Muscle layer of colon (tissue), 2 donors: ENCODE measurements around the gene ADCY7.

Experiments
- H3K27ac ChIP-seq: one replicate; pipeline ENCODE4 v1.7.0; 2013; ENCODE audit warnings: low read depth, mild to moderate bottlenecking, low read length, moderate library complexity
- H3K27me3 ChIP-seq, 2 donors: one replicate each; pipeline ENCODE4 v1.7.0; 2013; ENCODE audit warnings: low read length in 2 of 2, mild to moderate bottlenecking in 2 of 2; ENCODE audit not compliant: insufficient read depth in 2 of 2, control insufficient read depth in 1 of 2
- H3K36me3 ChIP-seq: one replicate; pipeline ENCODE4 v1.7.0; 2013; ENCODE audit warnings: mild to moderate bottlenecking, low read length; ENCODE audit not compliant: insufficient read depth
- H3K4me1 ChIP-seq: one replicate; pipeline ENCODE4 v1.7.0; 2013; ENCODE audit warnings: mild to moderate bottlenecking, low read length; ENCODE audit not compliant: insufficient read depth
- H3K4me3 ChIP-seq, 2 donors: one replicate each; pipeline ENCODE4 v1.7.0; 2013; ENCODE audit warnings: low read length in 2 of 2, low read depth in 1 of 2, mild to moderate bottlenecking in 1 of 2, moderate library complexity in 1 of 2
- H3K9ac ChIP-seq: one replicate; pipeline ENCODE4 v1.7.0; 2013; ENCODE audit warnings: low read length
- H3K9me3 ChIP-seq: one replicate; pipeline ENCODE4 v1.7.0; 2013; ENCODE audit warnings: mild to moderate bottlenecking, low read length
- donor health status: abdominal sarcoma.
- donor health status: Adenocarcinoma of cecum.

The ADCY7 gene

DNA sequence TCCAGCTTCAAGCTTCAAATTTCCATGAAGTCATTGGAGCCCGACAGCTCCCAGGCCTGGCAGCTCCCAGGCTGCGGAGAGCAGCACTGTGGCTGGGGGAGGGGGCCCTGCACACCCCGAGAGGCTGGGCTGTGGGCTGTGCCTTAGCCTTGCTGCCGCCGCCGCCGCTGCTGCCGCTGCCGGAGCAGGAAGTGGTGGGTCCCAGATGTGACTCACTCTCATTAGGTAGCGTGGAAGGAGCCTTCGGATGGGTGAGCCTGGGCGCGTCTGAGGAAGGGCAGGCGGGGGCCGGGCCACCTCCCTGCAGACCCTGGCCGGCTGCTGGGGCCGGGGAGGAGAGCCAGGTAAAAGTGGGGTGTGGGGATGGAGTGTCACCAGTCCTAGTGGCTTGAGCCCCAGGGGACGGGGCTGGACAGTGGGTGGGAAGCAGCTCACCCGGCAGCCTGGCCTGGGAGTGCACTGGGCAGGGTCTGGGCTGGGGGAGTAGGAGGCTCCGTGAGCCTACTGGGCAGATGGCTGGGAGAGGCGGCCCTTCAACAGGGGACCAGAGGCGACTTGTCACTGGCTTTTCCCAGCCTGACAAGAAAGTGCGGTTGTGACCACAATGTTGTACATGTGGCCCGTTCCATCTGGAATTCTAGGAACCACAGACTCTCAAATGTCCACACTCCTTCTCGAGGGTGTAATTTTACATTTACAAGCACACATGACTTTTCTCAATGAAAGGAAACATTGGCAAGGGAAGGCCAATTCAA, at the start of gene ADCY7:
TSS of gene ADCY7 (plus strand) at position 215 of the 755 bp plus-strand sequence. CDS start 21,629 bp downstream, outside the sequence.
- no peak within 1 kb of the TSS for H3K4me3 ChIP-seq
- H3K36me3 ChIP-seq, result no peaks in the 10 kb centered on the region
- H3K9me3 ChIP-seq, result no peaks in the 10 kb centered on the region
- H3K27ac ChIP-seq, result no peak within 1 kb of the TSS
- no peak within 1 kb of the TSS for H3K9ac ChIP-seq
- no peaks in the 10 kb centered on the region for H3K4me1 ChIP-seq
- H3K27me3 ChIP-seq, result no peaks in the 10 kb centered on the region

DNA sequence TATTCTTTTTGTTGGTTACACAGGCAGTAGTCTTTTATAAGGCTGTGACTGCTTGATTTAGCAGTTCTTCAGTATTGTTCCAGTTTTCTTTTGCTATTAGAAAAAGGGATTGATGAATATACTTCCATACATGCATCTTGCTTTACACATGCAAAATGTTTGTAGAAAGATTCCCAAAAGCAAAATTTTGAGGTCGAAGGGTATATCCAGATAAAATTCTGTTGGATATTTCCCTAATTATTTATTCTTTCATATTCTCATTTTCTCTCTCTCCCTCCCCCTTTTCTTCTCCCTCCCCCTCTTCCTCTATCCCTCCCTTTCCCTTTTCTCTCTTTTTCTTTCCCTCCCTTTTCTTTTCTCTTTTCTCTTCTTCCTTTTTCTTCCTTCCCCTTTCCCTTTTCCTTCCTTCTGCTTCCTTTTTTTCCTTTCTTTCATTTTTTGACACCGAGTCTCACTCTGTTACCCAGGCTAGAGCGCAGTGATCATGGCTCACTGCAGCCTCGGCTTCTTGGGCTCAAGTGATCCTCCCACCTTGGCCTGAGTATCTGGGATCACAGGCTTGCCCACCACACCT, 46.9 kb upstream of the ADCY7 start:
- Histone ChIP-seq H3K27me3 (no peaks in the 10 kb centered on the region), H3K4me1 (peaks cover 15% of the 10 kb centered on the region), H3K36me3 (peaks cover 23% of the 10 kb centered on the region), H3K27ac (no peak overlapping the region), H3K9me3 (no peaks in the 10 kb centered on the region), H3K4me3 (no peak overlapping the region), H3K9ac (no peak overlapping the region)

DNA sequence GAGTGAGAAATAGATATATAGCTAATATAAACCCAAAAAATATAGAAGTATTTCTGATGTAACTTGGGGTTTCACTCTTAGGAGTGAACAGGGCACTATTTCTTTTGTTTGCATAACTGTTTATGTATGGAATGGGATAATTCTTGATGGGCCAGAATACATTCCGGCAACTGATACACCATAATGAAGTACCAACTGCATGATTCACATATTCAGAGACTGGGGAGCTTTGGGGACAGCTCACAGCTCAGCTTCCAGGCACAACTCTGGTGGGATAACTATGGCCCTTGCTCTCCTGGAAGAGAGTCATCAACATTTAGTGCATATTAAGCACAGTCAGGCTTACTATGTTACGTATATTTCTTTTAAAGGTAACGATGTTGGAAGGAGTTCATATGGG, 42.1 kb upstream of the ADCY7 start:
- Histone ChIP-seq H3K4me3 (no peak overlapping the region), H3K4me1 (peaks cover 20% of the 10 kb centered on the region), H3K9me3 (no peaks in the 10 kb centered on the region), H3K27me3 (no peaks in the 10 kb centered on the region), H3K36me3 (peaks cover 30% of the 10 kb centered on the region), H3K9ac (no peak overlapping the region), H3K27ac (no peak overlapping the region)

DNA sequence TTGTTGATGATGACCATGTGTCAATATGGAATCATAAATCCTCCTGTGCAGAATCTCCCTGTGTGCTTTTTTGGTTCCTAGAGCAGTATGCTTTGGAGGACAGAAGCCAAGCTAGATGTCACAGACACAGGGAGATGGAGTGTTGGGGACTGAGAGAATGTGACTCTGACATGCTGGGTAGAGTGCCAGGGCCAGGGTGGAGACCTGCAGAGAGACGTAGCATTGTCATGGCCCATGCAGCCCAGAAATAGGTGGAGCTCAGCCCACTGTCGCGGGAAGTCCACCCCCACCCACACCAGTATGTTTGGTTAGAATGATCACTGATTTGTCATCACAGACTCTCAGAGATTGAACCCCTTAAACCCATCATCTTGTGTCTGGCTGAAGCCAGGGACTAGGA, 39.2 kb upstream of the ADCY7 start:
- peak overlapping the region; percentile 31 for H3K27ac ChIP-seq
- no peak overlapping the region for H3K4me3 ChIP-seq
- H3K36me3 ChIP-seq, result peaks cover 31% of the 10 kb centered on the region
- H3K9me3 ChIP-seq, result no peaks in the 10 kb centered on the region
- H3K9ac ChIP-seq, result no peak overlapping the region
- peaks cover 20% of the 10 kb centered on the region for H3K4me1 ChIP-seq
- H3K27me3 ChIP-seq, result no peaks in the 10 kb centered on the region

DNA sequence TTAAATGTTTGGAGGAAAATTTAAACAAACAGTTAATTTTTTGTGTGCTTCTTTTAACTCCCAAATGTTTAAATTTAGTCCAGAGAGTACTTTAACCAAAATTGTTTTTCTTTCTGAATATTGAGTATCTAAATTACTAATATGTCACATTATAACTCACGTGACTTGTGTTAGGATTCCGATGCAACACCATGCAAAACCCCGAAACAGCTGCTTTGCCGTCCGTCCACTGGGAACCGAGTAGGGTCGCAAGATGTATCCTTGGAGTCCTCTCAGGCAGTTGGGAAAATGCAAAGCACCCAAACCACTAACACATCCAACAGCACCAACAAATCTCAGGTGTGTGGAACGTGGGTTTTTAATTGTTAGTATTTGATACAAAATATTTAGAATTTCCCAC, 38.7 kb upstream of the ADCY7 start:
- Histone ChIP-seq H3K9ac (no peak overlapping the region), H3K36me3 (peaks cover 31% of the 10 kb centered on the region), H3K27me3 (no peaks in the 10 kb centered on the region), H3K27ac (no peak overlapping the region), H3K4me3 (no peak overlapping the region), H3K9me3 (no peaks in the 10 kb centered on the region), H3K4me1 (peaks cover 20% of the 10 kb centered on the region)

DNA sequence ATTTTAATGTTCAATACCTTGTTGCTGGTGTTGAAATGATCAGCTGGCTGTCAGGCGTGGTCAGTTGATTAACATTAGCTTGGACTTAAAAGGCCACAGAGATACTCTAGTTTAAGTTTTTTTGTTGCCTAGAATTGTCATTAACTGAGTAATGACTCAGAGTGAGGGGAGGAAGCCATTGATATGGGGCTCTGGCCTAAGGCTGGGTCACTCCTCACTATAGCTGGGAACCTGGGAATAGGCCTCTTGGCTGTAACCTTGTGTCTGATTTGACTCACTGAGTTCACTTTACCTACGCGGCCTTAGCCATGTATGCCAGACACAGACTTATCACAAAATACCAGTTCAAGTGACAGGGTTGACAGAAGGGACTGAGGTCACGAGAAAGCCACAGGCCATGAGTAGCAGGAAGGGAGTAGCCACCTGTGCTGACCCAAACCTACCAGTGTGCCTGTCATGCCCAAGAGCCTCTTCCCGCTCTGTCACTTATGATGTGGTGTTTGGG, 37.9 kb upstream of the ADCY7 start:
- H3K9me3 ChIP-seq, result no peaks in the 10 kb centered on the region
- H3K4me3 ChIP-seq, result no peak overlapping the region
- peaks cover 13% of the 10 kb centered on the region for H3K4me1 ChIP-seq
- no peak overlapping the region for H3K9ac ChIP-seq
- H3K27me3 ChIP-seq, result no peaks in the 10 kb centered on the region
- peaks cover 31% of the 10 kb centered on the region for H3K36me3 ChIP-seq
- no peak overlapping the region for H3K27ac ChIP-seq

DNA sequence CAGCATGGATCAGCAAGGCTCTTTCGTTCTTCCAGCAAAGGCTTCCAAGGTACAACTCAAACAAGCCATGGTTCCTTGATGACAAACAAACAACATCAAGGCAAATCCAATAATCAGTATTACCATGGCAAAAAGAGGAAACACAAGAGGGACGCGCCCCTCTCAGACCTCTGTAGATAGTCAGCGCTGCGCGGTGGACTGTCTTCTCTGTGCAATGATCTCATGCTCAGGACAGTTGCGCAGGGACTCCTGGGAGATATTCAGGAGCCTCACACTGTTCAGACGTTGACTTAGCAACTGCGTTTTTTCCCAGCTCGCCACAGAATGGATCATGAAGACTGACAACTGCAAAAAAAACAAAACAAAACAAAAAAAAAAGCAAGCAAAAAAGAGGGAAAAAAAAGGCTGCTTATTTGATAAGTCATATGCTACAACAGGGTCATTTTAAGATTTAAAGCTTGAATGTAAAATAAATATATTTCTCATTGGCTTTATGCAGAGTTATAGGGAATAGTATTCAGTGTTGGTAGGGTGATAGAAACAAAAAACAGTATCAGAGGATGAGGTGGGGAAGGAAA, 37.1 kb upstream of the ADCY7 start:
- H3K9me3 ChIP-seq, result no peaks in the 10 kb centered on the region
- no peak overlapping the region for H3K4me3 ChIP-seq
- H3K27ac ChIP-seq, result no peak overlapping the region
- H3K9ac ChIP-seq, result no peak overlapping the region
- H3K4me1 ChIP-seq, result peaks cover 7% of the 10 kb centered on the region
- H3K36me3 ChIP-seq, result peaks cover 31% of the 10 kb centered on the region
- no peaks in the 10 kb centered on the region for H3K27me3 ChIP-seq

DNA sequence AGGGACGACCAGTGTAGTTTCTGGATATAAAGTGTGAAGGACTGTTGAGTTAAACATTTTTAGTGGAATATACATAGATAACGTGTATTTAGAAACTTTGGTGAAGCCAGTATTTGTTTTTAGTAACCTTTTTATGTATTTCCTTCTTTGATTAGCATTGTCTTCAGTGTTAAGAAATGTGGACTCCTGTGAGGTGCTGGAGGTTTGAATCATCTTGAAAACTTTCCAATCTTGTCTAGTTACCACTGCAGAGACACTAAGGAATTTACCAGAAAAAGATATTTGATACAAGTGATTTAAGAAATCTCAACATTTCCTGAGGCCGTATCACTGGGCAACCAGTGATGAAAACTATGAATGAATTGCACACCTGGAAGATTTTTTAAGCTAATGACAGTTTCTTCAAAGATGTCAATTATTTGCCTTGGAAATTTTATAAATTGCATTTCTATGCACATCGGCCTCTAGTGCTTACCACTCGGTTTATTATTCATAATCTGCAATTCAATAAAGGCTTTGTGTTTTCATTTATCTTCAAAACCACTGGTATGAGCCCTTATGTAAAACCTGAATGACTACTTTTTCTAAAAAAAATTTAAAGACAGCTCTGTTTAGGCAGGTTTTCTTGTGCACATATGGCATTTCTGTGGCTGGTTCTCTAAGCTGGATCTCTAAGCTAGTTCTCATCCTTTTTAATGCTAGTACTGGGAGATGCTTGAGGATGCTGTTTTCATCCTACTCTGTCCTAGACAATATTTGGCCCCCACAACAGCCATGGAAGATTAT, 31.4 kb upstream of the ADCY7 start:
- no peaks in the 10 kb centered on the region for H3K9me3 ChIP-seq
- H3K36me3 ChIP-seq, result no peaks in the 10 kb centered on the region
- H3K27me3 ChIP-seq, result no peaks in the 10 kb centered on the region
- no peak overlapping the region for H3K9ac ChIP-seq
- no peaks in the 10 kb centered on the region for H3K4me1 ChIP-seq
- H3K4me3 ChIP-seq, result no peak overlapping the region
- H3K27ac ChIP-seq, result no peak overlapping the region

DNA sequence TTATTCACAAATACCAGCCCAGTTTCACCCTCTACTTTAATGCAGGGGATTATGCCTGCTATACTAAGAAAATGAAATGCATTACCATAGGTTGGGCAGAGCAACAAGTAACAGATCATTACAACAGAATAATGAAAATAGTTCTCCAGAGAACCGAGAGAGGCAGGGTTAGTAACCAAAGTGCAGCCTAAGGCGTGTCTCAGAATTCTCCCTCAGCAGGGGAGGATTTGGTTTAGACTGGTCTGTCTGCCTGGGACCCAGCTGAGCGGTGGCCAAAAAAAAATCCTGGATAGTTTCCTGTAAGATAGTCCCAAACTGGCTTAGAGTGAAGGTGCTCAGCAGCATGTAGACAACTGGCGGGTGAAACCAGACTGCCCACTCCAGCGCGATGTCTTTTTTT, 30.8 kb upstream of the ADCY7 start:
- no peaks in the 10 kb centered on the region for H3K27me3 ChIP-seq
- no peak overlapping the region for H3K9ac ChIP-seq
- H3K27ac ChIP-seq, result no peak overlapping the region
- no peaks in the 10 kb centered on the region for H3K36me3 ChIP-seq
- H3K4me3 ChIP-seq, result no peak overlapping the region
- no peaks in the 10 kb centered on the region for H3K9me3 ChIP-seq
- no peaks in the 10 kb centered on the region for H3K4me1 ChIP-seq

DNA sequence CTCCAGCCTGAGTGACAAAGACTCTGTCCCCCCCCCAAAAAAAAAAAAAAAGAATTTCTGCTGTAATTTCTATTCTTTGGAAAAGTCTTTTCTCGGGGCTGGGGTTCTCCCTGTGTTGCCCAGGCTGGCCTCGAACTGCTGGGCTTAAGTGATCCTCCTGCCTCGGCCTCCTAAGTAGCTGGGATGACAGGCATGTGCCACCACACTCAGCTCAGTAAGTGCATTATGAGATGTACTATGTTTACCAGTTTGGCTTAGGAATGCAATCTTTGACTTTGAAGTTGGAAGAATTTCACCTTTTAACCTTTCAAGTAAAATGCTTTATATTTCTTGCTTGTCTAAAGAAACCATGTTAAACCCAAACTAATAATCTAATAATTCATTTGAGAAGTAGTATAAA, 28.0 kb upstream of the ADCY7 start:
- H3K27ac ChIP-seq, result no peak overlapping the region
- no peak overlapping the region for H3K9ac ChIP-seq
- no peak overlapping the region for H3K4me3 ChIP-seq
- H3K9me3 ChIP-seq, result no peaks in the 10 kb centered on the region
- H3K27me3 ChIP-seq, result no peaks in the 10 kb centered on the region
- H3K36me3 ChIP-seq, result no peaks in the 10 kb centered on the region
- H3K4me1 ChIP-seq, result no peaks in the 10 kb centered on the region

DNA sequence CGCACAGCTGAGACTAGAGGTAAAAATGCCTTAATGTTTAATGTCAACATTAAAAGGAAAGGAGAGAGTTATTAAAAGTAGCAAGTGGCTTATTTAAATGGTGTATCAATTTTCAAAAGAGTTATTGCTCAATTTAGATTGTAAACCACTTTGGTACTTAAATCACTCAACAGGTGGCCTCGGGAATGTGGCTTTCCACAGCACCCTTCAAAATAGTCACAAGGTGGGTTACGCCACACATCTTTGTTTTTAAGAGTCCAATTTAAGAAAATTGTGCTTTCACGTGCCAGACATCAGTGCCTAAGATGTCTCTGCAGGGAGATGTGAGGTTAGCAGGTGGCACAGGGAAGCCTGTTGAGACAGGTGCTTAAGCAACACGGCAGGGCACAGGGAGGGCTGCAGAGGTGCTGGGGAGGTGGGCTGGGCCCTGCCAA, 27.5 kb upstream of the ADCY7 start:
- Histone ChIP-seq H3K27me3 (no peaks in the 10 kb centered on the region), H3K4me3 (no peak overlapping the region), H3K9ac (no peak overlapping the region), H3K9me3 (no peaks in the 10 kb centered on the region), H3K27ac (no peak overlapping the region), H3K4me1 (no peaks in the 10 kb centered on the region), H3K36me3 (no peaks in the 10 kb centered on the region)
